NT2/D1 (cell line): ENCODE measurements around the gene IGF2BP2.

Experiments used
- DNase-seq: peaks from one replicate; pipeline ENCODE4 v3.0.0-alpha.2; 2011; ENCODE audit warnings: low read depth, low spot score
- H3K27me3 ChIP-seq: 2 replicates; pipeline ENCODE4 v1.6.0; 2011; ENCODE audit warnings: mild to moderate bottlenecking; ENCODE audit not compliant: insufficient read length, insufficient read depth
- H3K36me3 ChIP-seq: 2 replicates; pipeline ENCODE4 v1.6.1; 2011; ENCODE audit warnings: mild to moderate bottlenecking, low read length, mixed read lengths; ENCODE audit not compliant: insufficient read depth, insufficient read length
- H3K4me1 ChIP-seq: 2 replicates; pipeline ENCODE4 v1.5.1; 2011; ENCODE audit not compliant: insufficient read depth, insufficient read length
- H3K4me3 ChIP-seq: 2 replicates; pipeline ENCODE4 v1.5.1; 2011; ENCODE audit warnings: low read depth; ENCODE audit not compliant: insufficient read length
- H3K9ac ChIP-seq: 2 replicates; pipeline ENCODE4 v1.6.0; 2011; ENCODE audit warnings: low read depth; ENCODE audit not compliant: insufficient read length
- H3K9me3 ChIP-seq: 2 replicates; pipeline ENCODE4 v1.5.1; 2011; ENCODE audit warnings: mild to moderate bottlenecking, low read length; ENCODE audit not compliant: insufficient read depth
- SUZ12 ChIP-seq: IDR thresholded peaks from 2 replicates; pipeline ENCODE4 v1.6.1; 2011; ENCODE audit not compliant: insufficient read length, insufficient read depth; ENCODE audit errors: extremely low read depth
- YY1 ChIP-seq: IDR thresholded peaks from 2 replicates; pipeline ENCODE4 v1.6.1; 2011; ENCODE audit not compliant: insufficient read length, insufficient read depth
- ZNF274 ChIP-seq: IDR thresholded peaks from 2 replicates; pipeline ENCODE4 v1.6.1; 2011; ENCODE audit warnings: mild to moderate bottlenecking, low read depth, low read length

The IGF2BP2 gene

DNA sequence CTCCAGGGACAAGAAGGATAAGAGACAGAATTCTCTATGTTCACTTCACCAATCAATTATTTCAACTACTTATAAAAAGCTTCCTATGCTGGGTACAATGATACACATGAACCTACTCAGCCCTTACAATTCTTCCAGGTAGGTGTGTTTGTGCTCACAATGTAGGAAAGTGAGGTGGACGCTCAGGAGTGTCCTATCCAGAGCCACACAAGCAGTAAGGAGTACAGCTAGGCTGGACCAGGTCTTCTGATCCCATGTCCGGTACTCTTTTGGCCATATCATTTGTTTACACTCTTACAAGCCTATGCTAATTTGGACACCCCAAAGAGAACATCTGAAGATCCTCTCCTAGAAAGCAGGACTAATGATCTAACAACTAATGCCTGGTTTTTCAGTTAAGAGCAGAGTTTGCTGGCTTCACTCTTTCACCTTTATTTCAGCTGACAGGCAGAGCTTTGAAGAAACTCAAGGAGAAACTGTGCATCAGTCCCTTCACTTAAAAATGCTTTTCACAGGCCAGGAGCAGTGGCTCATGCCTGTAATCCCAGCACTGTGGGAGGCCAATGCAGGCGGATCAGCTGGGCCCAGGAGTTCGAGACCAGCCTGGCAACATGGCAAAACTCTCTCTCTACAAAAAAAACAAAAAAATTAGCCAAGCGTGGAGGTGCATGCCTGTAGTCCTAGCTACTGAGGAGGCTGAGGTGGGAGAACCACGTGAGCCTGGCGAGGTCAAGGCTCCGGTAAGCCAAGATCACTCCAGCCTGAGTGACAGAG is 27.5 kb downstream of the IGF2BP2 start:
- DNase-seq = no peak
- H3K9me3 ChIP-seq = no peaks in the 10 kb centered on the region
- H3K4me3 ChIP-seq = no peak overlapping the region
- H3K36me3 ChIP-seq = peaks cover 7% of the 10 kb centered on the region
- peaks cover 4% of the 10 kb centered on the region for H3K4me1 ChIP-seq
- no peaks in the 10 kb centered on the region for H3K27me3 ChIP-seq
- H3K9ac ChIP-seq = no peak overlapping the region
- no peak for TF ChIP-seq YY1

GRCh38 chr3:185796431-185797107 is 28.3 kb downstream of the IGF2BP2 start:
- Histone ChIP-seq H3K36me3 (peaks cover 7% of the 10 kb centered on the region), H3K4me3 (no peak overlapping the region), H3K27me3 (no peaks in the 10 kb centered on the region), H3K9ac (no peak overlapping the region), H3K9me3 (no peaks in the 10 kb centered on the region), H3K4me1 (peaks cover 7% of the 10 kb centered on the region)
- TF ChIP-seq ZNF274 (no peak), YY1 (no peak), SUZ12 (no peak)
- no peak for DNase-seq

- H3K4me1 ChIP-seq = peaks cover 15% of the 10 kb centered on the region
- peaks cover 3% of the 10 kb centered on the region for H3K36me3 ChIP-seq
- no peaks in the 10 kb centered on the region for H3K27me3 ChIP-seq
- no peaks in the 10 kb centered on the region for H3K9me3 ChIP-seq
- no peak overlapping the region for H3K9ac ChIP-seq
- TF ChIP-seq SUZ12 (no peak), YY1 (no peak), ZNF274 (no peak)
- no peak overlapping the region for H3K4me3 ChIP-seq
- DNase-seq = no peak
Measured at GRCh38 chr3:185793381-185793780, 31.5 kb downstream of the IGF2BP2 start.

GRCh38 chr3:185792955-185793354 is 31.9 kb downstream of the IGF2BP2 start:
- peaks cover 15% of the 10 kb centered on the region for H3K4me1 ChIP-seq
- TF ChIP-seq YY1 (no peak), SUZ12 (no peak), ZNF274 (no peak)
- H3K4me3 ChIP-seq = no peak overlapping the region
- DNase-seq = no peak
- H3K9me3 ChIP-seq = no peaks in the 10 kb centered on the region
- H3K27me3 ChIP-seq = no peaks in the 10 kb centered on the region
- H3K9ac ChIP-seq = no peak overlapping the region
- H3K36me3 ChIP-seq = peaks cover 3% of the 10 kb centered on the region

DNA sequence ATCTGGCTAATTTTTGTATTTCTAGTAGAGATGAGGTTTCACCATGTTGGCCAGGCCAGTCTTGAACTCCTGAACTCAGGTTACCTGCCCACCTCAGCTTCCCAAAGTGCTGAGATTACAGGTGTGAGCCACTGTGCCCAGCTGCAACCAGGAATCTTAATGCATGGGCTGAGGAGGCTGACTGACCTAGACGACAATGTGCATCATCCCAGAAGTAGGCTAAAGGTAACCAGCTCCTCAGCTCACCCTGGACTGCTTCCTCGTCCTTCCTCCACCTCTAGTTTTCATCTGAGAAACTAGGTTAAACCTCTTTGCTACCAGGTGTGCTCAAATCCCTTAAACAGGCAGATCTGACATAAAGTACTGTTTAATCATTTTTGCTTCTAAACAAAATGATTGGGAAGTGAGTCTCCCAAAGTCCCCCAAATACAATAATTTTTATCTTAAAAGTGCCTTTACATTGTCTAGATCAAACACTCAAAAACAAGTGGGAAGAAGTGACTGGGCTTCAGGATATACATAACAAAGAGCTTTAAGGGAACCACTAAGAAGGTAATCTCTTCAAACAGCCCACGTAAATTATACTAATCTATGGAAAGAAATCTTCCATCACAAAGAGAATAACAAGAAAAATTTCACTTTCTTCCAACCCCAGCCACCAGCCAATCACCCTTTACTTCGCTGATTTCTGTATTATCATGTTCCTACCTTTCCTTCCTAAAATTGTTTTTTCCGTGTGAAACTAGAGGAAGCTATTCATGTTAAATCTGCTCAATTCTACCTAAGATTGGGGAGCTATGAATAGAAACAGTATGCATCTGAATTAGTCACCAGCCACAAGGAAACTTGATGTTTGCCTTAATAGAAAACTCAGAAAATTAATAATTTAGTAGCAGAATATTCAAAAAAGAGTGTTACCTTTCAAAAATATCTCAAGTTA is 34.7 kb downstream of the IGF2BP2 start:
- Histone ChIP-seq H3K4me3 (no peak overlapping the region), H3K36me3 (peaks cover under 1% of the 10 kb centered on the region), H3K27me3 (no peaks in the 10 kb centered on the region), H3K9ac (no peak overlapping the region), H3K4me1 (peaks cover 15% of the 10 kb centered on the region), H3K9me3 (no peaks in the 10 kb centered on the region)
- TF ChIP-seq SUZ12 (no peak), YY1 (no peak), ZNF274 (no peak)
- DNase-seq = no peak

GRCh38 chr3:185789134-185789533 is 35.7 kb downstream of the IGF2BP2 start:
- no peaks in the 10 kb centered on the region for H3K9me3 ChIP-seq
- DNase-seq = no peak
- peaks cover 7% of the 10 kb centered on the region for H3K36me3 ChIP-seq
- peaks cover 18% of the 10 kb centered on the region for H3K4me1 ChIP-seq
- H3K27me3 ChIP-seq = no peaks in the 10 kb centered on the region
- no peak overlapping the region for H3K4me3 ChIP-seq
- TF ChIP-seq SUZ12 (no peak), ZNF274 (no peak), YY1 (no peak)
- peak overlapping the region; percentile 13 for H3K9ac ChIP-seq

GRCh38 chr3:185788292-185788691 is 36.5 kb downstream of the IGF2BP2 start:
- DNase-seq = no peak
- Histone ChIP-seq H3K9me3 (no peaks in the 10 kb centered on the region), H3K27me3 (no peaks in the 10 kb centered on the region), H3K36me3 (peaks cover 13% of the 10 kb centered on the region), H3K4me3 (no peak overlapping the region), H3K9ac (no peak overlapping the region), H3K4me1 (peaks cover 18% of the 10 kb centered on the region)
- TF ChIP-seq ZNF274 = no peak
- TF ChIP-seq YY1 = no peak
- TF ChIP-seq SUZ12 = no peak
